Loucy (cell line): ENCODE data around the gene LMNTD2.

ENCODE experiments used
- EZH2phosphoT487 ChIP-seq: fragments of 200-600 bp; IDR thresholded peaks from 2 replicates; pipeline ENCODE4 v1.6.1; 2018; ENCODE audit warnings: antibody characterized with exemption, mild to moderate bottlenecking, moderate library complexity, borderline replicate concordance
- TF ChIP-seq, protein P1 (sequence below): fragments of 200-600 bp; sonication (generic); conservative IDR thresholded peaks from 2 replicates; pipeline ENCODE4 v1.5.1; 2014; ENCODE audit warnings: mild to moderate bottlenecking, antibody characterized with exemption, low read length

DNA sequence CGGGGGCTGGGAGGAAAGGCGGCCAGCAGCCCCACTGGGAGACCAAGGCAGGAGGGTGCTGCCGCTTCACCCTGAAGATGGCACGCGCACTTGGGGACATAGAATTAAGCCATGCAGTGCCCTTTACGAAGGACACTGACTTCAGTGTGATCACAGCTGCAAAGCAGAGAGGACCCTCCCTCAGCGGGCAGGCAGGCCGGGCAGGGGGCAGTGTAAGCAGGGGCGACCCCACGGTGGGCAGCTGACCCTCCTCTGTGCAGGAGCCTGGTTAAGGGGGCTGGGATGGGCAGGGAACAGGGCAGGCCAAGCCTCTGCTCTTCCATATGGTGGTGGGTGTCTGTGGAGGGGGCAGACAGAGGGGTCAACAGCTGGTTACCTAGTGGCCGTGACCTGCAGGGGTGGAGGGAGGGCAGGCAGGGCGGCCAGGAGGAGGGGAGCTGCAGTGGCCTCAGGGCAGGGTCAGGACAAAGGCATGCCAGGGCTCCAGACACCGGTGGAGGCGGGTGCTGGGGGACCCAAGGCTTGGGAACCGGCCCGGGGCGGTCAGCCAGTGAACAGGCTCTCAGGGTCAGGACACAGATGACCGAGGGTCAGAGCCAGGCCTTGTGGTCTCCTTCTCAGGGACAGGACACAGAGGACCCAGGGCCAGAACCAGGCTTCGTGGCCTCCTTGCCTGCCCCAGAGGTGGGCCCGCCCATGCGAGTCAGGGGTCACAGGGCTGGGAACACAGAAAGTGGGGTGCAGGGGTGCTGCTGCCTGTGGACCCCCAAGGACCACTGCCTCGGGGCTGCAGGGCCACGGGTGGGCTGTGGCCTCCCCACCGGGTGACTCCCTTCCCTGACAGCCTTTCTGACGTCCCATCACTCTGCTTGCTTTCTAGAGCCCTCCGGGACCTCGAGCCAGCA is 7.2 kb downstream of the LMNTD2 start:
- TF ChIP-seq, protein P1, sequence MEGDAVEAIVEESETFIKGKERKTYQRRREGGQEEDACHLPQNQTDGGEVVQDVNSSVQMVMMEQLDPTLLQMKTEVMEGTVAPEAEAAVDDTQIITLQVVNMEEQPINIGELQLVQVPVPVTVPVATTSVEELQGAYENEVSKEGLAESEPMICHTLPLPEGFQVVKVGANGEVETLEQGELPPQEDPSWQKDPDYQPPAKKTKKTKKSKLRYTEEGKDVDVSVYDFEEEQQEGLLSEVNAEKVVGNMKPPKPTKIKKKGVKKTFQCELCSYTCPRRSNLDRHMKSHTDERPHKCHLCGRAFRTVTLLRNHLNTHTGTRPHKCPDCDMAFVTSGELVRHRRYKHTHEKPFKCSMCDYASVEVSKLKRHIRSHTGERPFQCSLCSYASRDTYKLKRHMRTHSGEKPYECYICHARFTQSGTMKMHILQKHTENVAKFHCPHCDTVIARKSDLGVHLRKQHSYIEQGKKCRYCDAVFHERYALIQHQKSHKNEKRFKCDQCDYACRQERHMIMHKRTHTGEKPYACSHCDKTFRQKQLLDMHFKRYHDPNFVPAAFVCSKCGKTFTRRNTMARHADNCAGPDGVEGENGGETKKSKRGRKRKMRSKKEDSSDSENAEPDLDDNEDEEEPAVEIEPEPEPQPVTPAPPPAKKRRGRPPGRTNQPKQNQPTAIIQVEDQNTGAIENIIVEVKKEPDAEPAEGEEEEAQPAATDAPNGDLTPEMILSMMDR: no peak
- no peak for TF ChIP-seq EZH2phosphoT487
